SK-N-SH treated with all-trans-retinoic acid at 6 μM for 48 hours (cell line): ENCODE data around the gene TPRG1L.

Source experiments
- ARNTL ChIP-seq: fragments of 450-650 bp; formaldehyde crosslinking; IDR thresholded peaks from 2 replicates; pipeline ENCODE4 v1.5.0; 2020; ENCODE audit warnings: low read depth, mild to moderate bottlenecking, moderate library complexity, borderline replicate concordance
- BACH2 ChIP-seq: fragments of 250-450 bp; sonication (Bioruptor Pico); IDR thresholded peaks from 2 replicates; pipeline ENCODE4 v1.9.0; 2021; ENCODE audit warnings: mild to moderate bottlenecking, borderline replicate concordance
- PATZ1 ChIP-seq: fragments of 250-450 bp; sonication (Bioruptor Pico); IDR thresholded peaks from 2 replicates; pipeline ENCODE4 v1.8.0; 2020; ENCODE audit warnings: mild to moderate bottlenecking, moderate library complexity, borderline replicate concordance
- ZNF565 ChIP-seq: fragments of 450-650 bp; formaldehyde crosslinking; conservative IDR thresholded peaks from 2 replicates; pipeline ENCODE4 v1.5.0; 2020; ENCODE audit warnings: low read depth, mild to moderate bottlenecking, moderate library complexity

GRCh38 chr1:3629561-3630160, 4.8 kb downstream of the TPRG1L start:
- TF ChIP-seq ARNTL (CRISPR knock-in tag) (no peak), ZNF565 (CRISPR knock-in tag) (no peak), PATZ1 (CRISPR knock-in tag) (no peak), BACH2 (CRISPR knock-in tag) (no peak)
